GM19467 (cell line): ENCODE results near the gene KIF19.

Experiments
- ATAC-seq: cut with Tn5 transposase; IDR thresholded peaks from one replicate; pipeline ENCODE4 v1.9.1; 2021; ENCODE audit warnings: mild to moderate bottlenecking, moderate library complexity; ENCODE audit not compliant: unreplicated experiment

Gene KIF19

GRCh38 chr17:74361230-74362068, 35.4 kb downstream of the KIF19 start, which contains the start of gene BTBD17:
Gene BTBD17, minus strand, starts transcription at chr17:74361868. Its CDS starts 49 bp downstream, at chr17:74361819.
- ATAC-seq = no peak

- ATAC-seq = no peak
These were observed 36.0 kb downstream of the KIF19 start for GRCh38 chr17:74362069-74362405.

GRCh38 chr17:74362810-74363498, 36.9 kb downstream of the KIF19 start:
- no peak for ATAC-seq

- ATAC-seq = no peak
These were observed 41.2 kb downstream of the KIF19 start, which contains the start of gene GPR142 for GRCh38 chr17:74367206-74367605. Gene GPR142, plus strand, starts transcription at chr17:74367506. Its CDS starts 2,035 bp downstream, at chr17:74369541.

- no peak for ATAC-seq
These were observed 42.5 kb downstream of the KIF19 start for GRCh38 chr17:74368341-74369081.

GRCh38 chr17:74369221-74369620, 43.2 kb downstream of the KIF19 start:
- ATAC-seq = no peak

GRCh38 chr17:74369665-74370490, 43.9 kb downstream of the KIF19 start:
- no peak for ATAC-seq

GRCh38 chr17:74371653-74372147, 45.7 kb downstream of the KIF19 start:
- ATAC-seq = no peak

- ATAC-seq = no peak
These were observed 46.4 kb downstream of the KIF19 start for GRCh38 chr17:74372426-74372825.

- ATAC-seq = no peak
These were observed 48.0 kb downstream of the KIF19 start for GRCh38 chr17:74373838-74374606.

GRCh38 chr17:74374858-74375257, 48.8 kb downstream of the KIF19 start:
- ATAC-seq = no peak

- ATAC-seq = no peak
These were observed 53.6 kb downstream of the KIF19 start for GRCh38 chr17:74379495-74380085.

GRCh38 chr17:74380086-74380958, 54.3 kb downstream of the KIF19 start:
- ATAC-seq = no peak

- ATAC-seq = no peak
These were observed 55.2 kb downstream of the KIF19 start for GRCh38 chr17:74380959-74381808.

GRCh38 chr17:74383141-74383540, 57.1 kb downstream of the KIF19 start:
- no peak for ATAC-seq

- no peak for ATAC-seq
These were observed 59.2 kb downstream of the KIF19 start for GRCh38 chr17:74385201-74385600.

- ATAC-seq = no peak
These were observed 60.4 kb downstream of the KIF19 start for GRCh38 chr17:74386386-74386785.
